GM12864 (cell line): ENCODE data around the gene CCNDBP1.

Source experiments
- DNase-seq: peaks from one replicate; pipeline ENCODE4 v3.0.0-alpha.2; 2011; ENCODE audit warnings: low read depth
- H3K4me3 ChIP-seq: 2 replicates; pipeline ENCODE4 v1.5.1; 2011; ENCODE audit warnings: mild to moderate bottlenecking, low read depth, low read length, control low read depth
- CTCF ChIP-seq: IDR thresholded peaks from 2 replicates; pipeline ENCODE4 v1.5.1; 2011; ENCODE audit warnings: low read depth, mild to moderate bottlenecking, moderate library complexity, low read length, control low read depth, inconsistent platforms; ENCODE audit errors: missing control alignments

CCNDBP1 gene

GRCh38 chr15:43212951-43213350 lies 27.7 kb downstream of the CCNDBP1 start:
- no peak for TF ChIP-seq CTCF
- no peak for DNase-seq
- no peak overlapping the region for H3K4me3 ChIP-seq

- no peak overlapping the region for H3K4me3 ChIP-seq
- no peak for DNase-seq
- no peak for TF ChIP-seq CTCF
Observed at GRCh38 chr15:43213466-43213865, 28.3 kb downstream of the CCNDBP1 start.

- no peak overlapping the region for H3K4me3 ChIP-seq
- no peak for DNase-seq
- TF ChIP-seq CTCF, result no peak
Observed at GRCh38 chr15:43214169-43214568, 29.0 kb downstream of the CCNDBP1 start.

- no peak overlapping the region for H3K4me3 ChIP-seq
- no peak for DNase-seq
- TF ChIP-seq CTCF, result no peak
Observed at GRCh38 chr15:43214592-43215295, 29.5 kb downstream of the CCNDBP1 start.

GRCh38 chr15:43215961-43216360 lies 30.8 kb downstream of the CCNDBP1 start:
- H3K4me3 ChIP-seq, result no peak overlapping the region
- DNase-seq, result no peak
- TF ChIP-seq CTCF, result no peak

GRCh38 chr15:43218908-43219706 lies 33.9 kb downstream of the CCNDBP1 start:
- TF ChIP-seq CTCF, result peak; percentile 30
- H3K4me3 ChIP-seq, result no peak overlapping the region
- no peak for DNase-seq
